Epithelial cell of esophagus (primary cell): ENCODE measurements around the gene KCNJ16.

Experiments used
- DNase-seq: peaks from one replicate; pipeline ENCODE4 v3.0.0; 2010; ENCODE audit warnings: low read depth
- H3K4me3 ChIP-seq: 2 replicates; pipeline ENCODE4 v1.5.1; 2011; ENCODE audit warnings: mild to moderate bottlenecking, low read length, control low read depth
- TF ChIP-seq, protein P1 (sequence below): IDR thresholded peaks from 2 replicates; pipeline ENCODE4 v1.5.1; 2011; ENCODE audit warnings: low read depth, mild to moderate bottlenecking, low read length, control low read depth, inconsistent platforms; ENCODE audit not compliant: insufficient read depth; ENCODE audit errors: missing control alignments

KCNJ16 gene

DNA sequence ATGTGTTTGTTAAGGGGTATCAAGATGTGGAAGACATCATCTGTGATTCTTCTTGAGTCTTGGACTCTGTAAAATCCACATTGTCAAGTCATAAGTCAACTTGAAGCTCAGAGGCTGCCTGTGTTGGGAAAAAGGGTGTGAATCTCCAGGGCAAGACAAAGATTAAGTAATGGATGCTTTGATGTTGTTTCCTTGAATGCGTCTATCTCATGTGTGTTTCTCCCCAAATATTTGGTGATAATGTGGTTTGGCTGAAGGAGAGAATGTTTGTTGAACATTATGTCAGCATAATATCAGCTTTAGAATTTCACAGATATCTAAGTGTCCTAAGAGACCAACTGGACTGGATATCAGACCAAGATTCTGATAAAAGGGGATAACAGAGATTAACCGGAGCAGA lies 24.1 kb upstream of the KCNJ16 start:
- no peak overlapping the region for H3K4me3 ChIP-seq
- no peak for DNase-seq
- TF ChIP-seq, protein P1, sequence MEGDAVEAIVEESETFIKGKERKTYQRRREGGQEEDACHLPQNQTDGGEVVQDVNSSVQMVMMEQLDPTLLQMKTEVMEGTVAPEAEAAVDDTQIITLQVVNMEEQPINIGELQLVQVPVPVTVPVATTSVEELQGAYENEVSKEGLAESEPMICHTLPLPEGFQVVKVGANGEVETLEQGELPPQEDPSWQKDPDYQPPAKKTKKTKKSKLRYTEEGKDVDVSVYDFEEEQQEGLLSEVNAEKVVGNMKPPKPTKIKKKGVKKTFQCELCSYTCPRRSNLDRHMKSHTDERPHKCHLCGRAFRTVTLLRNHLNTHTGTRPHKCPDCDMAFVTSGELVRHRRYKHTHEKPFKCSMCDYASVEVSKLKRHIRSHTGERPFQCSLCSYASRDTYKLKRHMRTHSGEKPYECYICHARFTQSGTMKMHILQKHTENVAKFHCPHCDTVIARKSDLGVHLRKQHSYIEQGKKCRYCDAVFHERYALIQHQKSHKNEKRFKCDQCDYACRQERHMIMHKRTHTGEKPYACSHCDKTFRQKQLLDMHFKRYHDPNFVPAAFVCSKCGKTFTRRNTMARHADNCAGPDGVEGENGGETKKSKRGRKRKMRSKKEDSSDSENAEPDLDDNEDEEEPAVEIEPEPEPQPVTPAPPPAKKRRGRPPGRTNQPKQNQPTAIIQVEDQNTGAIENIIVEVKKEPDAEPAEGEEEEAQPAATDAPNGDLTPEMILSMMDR, result no peak

- TF ChIP-seq, protein P1, result no peak
- DNase-seq, result no peak
- H3K4me3 ChIP-seq, result no peak overlapping the region
Measured at GRCh38 chr17:70053241-70054234, 21.5 kb upstream of the KCNJ16 start.

DNA sequence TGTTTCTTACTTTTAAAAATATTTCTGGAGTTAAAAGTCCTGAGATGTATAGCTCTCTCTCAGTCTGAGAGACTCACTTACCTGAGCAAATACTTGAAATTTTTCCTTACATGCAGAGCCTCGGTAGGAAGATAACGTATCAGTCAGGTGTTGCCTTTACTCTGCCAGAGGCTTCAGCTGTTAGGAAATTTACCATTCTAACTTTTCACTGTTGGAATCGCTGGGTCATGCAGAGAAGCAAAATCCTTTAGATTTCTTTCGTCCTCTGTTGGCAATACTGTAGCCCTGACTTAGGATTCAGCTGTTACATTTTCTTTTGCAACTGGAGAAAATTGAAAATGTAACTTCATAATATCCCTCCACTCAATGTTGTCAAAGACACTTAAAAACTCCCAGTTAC lies 20.0 kb upstream of the KCNJ16 start:
- no peak overlapping the region for H3K4me3 ChIP-seq
- DNase-seq, result no peak
- TF ChIP-seq, protein P1, result no peak

GRCh38 chr17:70059071-70059470 lies 16.0 kb upstream of the KCNJ16 start:
- peak; percentile 15 for DNase-seq
- TF ChIP-seq, protein P1, result no peak
- no peak overlapping the region for H3K4me3 ChIP-seq

DNA sequence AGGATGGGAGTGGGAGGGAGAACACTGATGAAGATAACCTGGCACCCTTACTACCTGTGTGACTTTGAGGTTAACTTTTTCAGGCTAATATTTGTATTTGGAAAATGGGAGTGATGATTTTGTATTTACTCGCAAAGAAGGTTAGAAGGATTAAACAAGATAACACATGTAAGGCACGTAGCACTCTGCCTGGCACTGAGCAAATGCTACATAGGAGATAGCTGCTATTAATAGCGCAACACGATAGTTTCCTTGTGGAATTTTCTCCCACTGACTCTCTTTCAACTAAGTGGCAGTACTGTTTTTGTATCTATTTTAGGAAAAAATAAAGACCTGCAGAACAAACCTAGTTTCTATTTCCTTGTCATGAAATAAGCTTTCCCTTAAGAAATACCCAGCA lies 15.4 kb upstream of the KCNJ16 start:
- H3K4me3 ChIP-seq, result no peak overlapping the region
- TF ChIP-seq, protein P1, result no peak
- no peak for DNase-seq

GRCh38 chr17:70060415-70060814 lies 14.6 kb upstream of the KCNJ16 start:
- no peak for DNase-seq
- TF ChIP-seq, protein P1, result no peak
- no peak overlapping the region for H3K4me3 ChIP-seq

DNA sequence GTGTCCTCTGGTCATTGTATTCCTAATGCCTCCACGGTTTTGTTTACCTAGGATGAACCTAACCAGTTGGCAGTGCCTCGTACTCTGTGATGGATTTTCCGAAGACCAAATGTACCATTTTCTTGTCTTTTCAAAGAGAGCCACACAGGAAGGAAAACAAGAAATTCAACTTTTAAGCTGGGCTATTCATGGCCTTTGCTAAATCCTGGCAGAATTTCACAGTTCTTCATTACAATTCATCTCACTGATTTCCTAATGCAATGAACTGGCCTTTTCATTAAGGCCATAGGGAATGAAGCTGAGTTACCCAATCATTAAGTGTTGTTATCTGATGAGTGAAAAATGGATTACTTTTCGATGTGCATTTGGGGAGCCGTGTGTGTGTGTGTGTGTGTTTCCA lies 7.9 kb upstream of the KCNJ16 start:
- no peak overlapping the region for H3K4me3 ChIP-seq
- TF ChIP-seq, protein P1, result no peak
- DNase-seq, result no peak
